Osteocyte (in vitro differentiated cells): ENCODE results near the gene OLFML2B. TPM values are rescaled to one million over a fixed set of nuclear protein-coding genes. Genes with fewer than 3 reads are reported as not detected.
A peak's percentile ranks its signal among the peaks of the same experiment; 100 is the strongest.

ENCODE experiments used
- DNase-seq: peaks from one replicate; pipeline ENCODE4 v3.0.0; 2021; ENCODE audit warnings: mixed read lengths; ENCODE audit not compliant: unreplicated experiment; ENCODE audit errors: extremely low spot score
- H3K27ac Mint-ChIP-seq: one replicate; pipeline ENCODE4 v1.8.0; 2021; ENCODE audit warnings: mild to moderate bottlenecking, mixed read lengths; ENCODE audit not compliant: unreplicated experiment
- H3K27me3 Mint-ChIP-seq: one replicate; pipeline ENCODE4 v1.8.0; 2021; ENCODE audit warnings: mixed read lengths; ENCODE audit not compliant: unreplicated experiment
- H3K36me3 Mint-ChIP-seq: one replicate; pipeline ENCODE4 v1.8.0; 2021; ENCODE audit warnings: mixed read lengths; ENCODE audit not compliant: unreplicated experiment
- H3K4me1 Mint-ChIP-seq: one replicate; pipeline ENCODE4 v1.8.0; 2021; ENCODE audit warnings: mixed read lengths; ENCODE audit not compliant: unreplicated experiment
- H3K4me3 Mint-ChIP-seq: one replicate; pipeline ENCODE4 v1.8.0; 2021; ENCODE audit warnings: mild to moderate bottlenecking, moderate library complexity, mixed read lengths; ENCODE audit not compliant: unreplicated experiment
- H3K9me3 Mint-ChIP-seq: one replicate; pipeline ENCODE4 v1.8.0; 2021; ENCODE audit warnings: mixed read lengths; ENCODE audit not compliant: unreplicated experiment
- CTCF ChIP-seq: fragments of 200-600 bp; sonication (generic); IDR thresholded peaks from 2 replicates; pipeline ENCODE4 v1.5.0; 2021; ENCODE audit warnings: antibody characterized with exemption, mild to moderate bottlenecking, moderate library complexity
- total RNA-seq: library from RNA; stranded (reverse); gene quantifications from 2 replicates; pipeline ENCODE4 v1.2.1, GENCODE V29; 2021

OLFML2B gene
- total RNA-seq, 1 donor from 2014 or later: 66.7 TPM

GRCh38 chr1:162062542-162063015 lies 38.9 kb upstream of the OLFML2B start:
- no peak for DNase-seq
- H3K27ac Mint-ChIP-seq: no peak overlapping the region

GRCh38 chr1:162060314-162060713 lies 36.6 kb upstream of the OLFML2B start:
- no peak for DNase-seq
- Mint-ChIP-seq H3K9me3 (no peaks in the 10 kb centered on the region), H3K4me3 (no peak overlapping the region), H3K27ac (no peak overlapping the region), H3K27me3 (peaks cover 36% of the 10 kb centered on the region), H3K36me3 (no peaks in the 10 kb centered on the region), H3K4me1 (peaks cover 8% of the 10 kb centered on the region)
- no peak for TF ChIP-seq CTCF

More at GRCh38 chr1:162062542-162063015, 38.9 kb upstream of the OLFML2B start:
- H3K4me3 Mint-ChIP-seq: no peak overlapping the region
- peaks cover 43% of the 10 kb centered on the region for H3K27me3 Mint-ChIP-seq
- no peaks in the 10 kb centered on the region for H3K9me3 Mint-ChIP-seq
- H3K4me1 Mint-ChIP-seq: peaks cover 8% of the 10 kb centered on the region
- no peak for TF ChIP-seq CTCF
- no peaks in the 10 kb centered on the region for H3K36me3 Mint-ChIP-seq

- no peak overlapping the region for H3K27ac Mint-ChIP-seq
- no peaks in the 10 kb centered on the region for H3K36me3 Mint-ChIP-seq
- H3K27me3 Mint-ChIP-seq: peaks cover 30% of the 10 kb centered on the region
- no peak overlapping the region for H3K4me3 Mint-ChIP-seq
- no peak for DNase-seq
- no peak for TF ChIP-seq CTCF
- H3K4me1 Mint-ChIP-seq: peaks cover 10% of the 10 kb centered on the region
- no peaks in the 10 kb centered on the region for H3K9me3 Mint-ChIP-seq
These were observed 36.1 kb upstream of the OLFML2B start for GRCh38 chr1:162059721-162060120.

- no peaks in the 10 kb centered on the region for H3K36me3 Mint-ChIP-seq
- no peak overlapping the region for H3K27ac Mint-ChIP-seq
- peaks cover 11% of the 10 kb centered on the region for H3K27me3 Mint-ChIP-seq
- no peak overlapping the region for H3K4me3 Mint-ChIP-seq
- no peaks in the 10 kb centered on the region for H3K9me3 Mint-ChIP-seq
- TF ChIP-seq CTCF: no peak
- peaks cover 2% of the 10 kb centered on the region for H3K4me1 Mint-ChIP-seq
- DNase-seq: no peak
These were observed 32.9 kb upstream of the OLFML2B start for GRCh38 chr1:162056579-162056978.

- H3K36me3 Mint-ChIP-seq: no peaks in the 10 kb centered on the region
- TF ChIP-seq CTCF: peak; percentile 94
- peak; percentile 86 for DNase-seq
These were observed 32.4 kb upstream of the OLFML2B start for GRCh38 chr1:162056043-162056442.

More at GRCh38 chr1:162056043-162056442, 32.4 kb upstream of the OLFML2B start:
- Mint-ChIP-seq H3K4me3 (no peak overlapping the region), H3K27ac (no peak overlapping the region), H3K9me3 (no peaks in the 10 kb centered on the region), H3K4me1 (peaks cover 2% of the 10 kb centered on the region), H3K27me3 (peaks cover 11% of the 10 kb centered on the region)
